ENCODE results near the gene SAMD13. TPM values are rescaled to one million over a fixed set of nuclear protein-coding genes. Genes with fewer than 3 reads are reported as not detected.

SAMD13 gene
- total and polyA plus RNA-seq, 2 of the 4 experiments (the other 2 are of a cell fraction), result 0.27 to 0.36 TPM

DNA sequence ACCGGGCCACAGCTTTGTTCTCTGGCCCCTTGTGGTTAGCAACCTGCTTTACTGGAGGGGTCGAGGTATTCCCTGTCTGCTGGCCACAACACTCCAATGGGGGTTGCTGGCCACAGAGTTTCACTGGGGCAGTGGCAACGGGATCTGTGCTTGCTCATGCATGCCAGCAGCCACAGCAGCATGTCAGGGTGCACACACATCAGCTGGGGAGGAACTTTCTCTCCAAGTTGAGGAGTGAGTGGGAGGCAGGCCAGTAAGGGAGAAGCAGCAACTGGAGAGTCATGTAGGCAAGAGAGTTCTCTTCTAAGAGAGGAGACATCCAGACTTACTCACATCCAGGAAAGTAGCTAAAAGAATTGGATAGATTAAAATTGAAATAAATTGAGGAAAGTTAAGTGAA is 38.0 kb downstream of the SAMD13 start:
- H3K4me3 ChIP-seq (ENCODE audit: insufficient read depth, low read depth, low read length), result no peak overlapping the region
- no peak overlapping the region for H3K9ac ChIP-seq (ENCODE audit: low read depth, low read length)
- no peak overlapping the region for H4K91ac ChIP-seq (ENCODE audit: insufficient read depth, low read depth, low read length)
- H2AK5ac ChIP-seq (ENCODE audit: low read depth, low read length), result no peak overlapping the region
- dilution Hi-C loops (cut with HindIII; ENCODE audit: low sequenced_read_pairs, unreplicated experiment), result no loop called here
- TF ChIP-seq MAZ (IDR thresholded peaks at IDR 0.05; ENCODE audit: borderline replicate concordance, low read depth, low read length) (0 out of 2 replicates have a peak, but pooled peaks have one; percentile 18), NFE2L2 (IDR thresholded peaks at IDR 0.05; ENCODE audit: low read depth, low read length) (no peak)
- no peaks in the 10 kb centered on the region for H3K36me3 ChIP-seq (ENCODE audit: control insufficient read depth, insufficient read depth, low read length)
- H2BK15ac ChIP-seq (ENCODE audit: low read depth, low read length), result no peak overlapping the region
- H2BK120ac ChIP-seq (ENCODE audit: low read depth, low read length), result no peak overlapping the region
- WGBS, 2 experiments (ENCODE audit: extremely low coverage in 2 of 2, insufficient read length in 1 of 2), result 0% methylated on average over 1 of the region's 3 CpGs; no CpG with 5 or more reads in 1 of the 2 experiments
- POLR2A ChIA-PET (ENCODE audit: unreplicated experiment), result no interaction called here
- no peaks in the 10 kb centered on the region for H3K79me1 ChIP-seq (ENCODE audit: low read depth in 1 of 2, low read length in 2 of 2)
- no peak overlapping the region for H4K8ac ChIP-seq (ENCODE audit: low read depth in 2 of 2, low read length in 2 of 2)
- ATAC-seq (ENCODE audit: low read depth) (peak; percentile 68), DNase-seq (peak; percentile 68)
- no peak overlapping the region for H3K27ac ChIP-seq (ENCODE audit: insufficient read depth, low read length)
- H3K4me1 ChIP-seq (ENCODE audit: control insufficient read depth, insufficient read depth, low read length), result peaks cover 2% of the 10 kb centered on the region; the same call in 1 of the 2 replicates
- H3K56ac ChIP-seq (ENCODE audit: extremely low read depth, insufficient read depth, low read length), result no peak overlapping the region
- no peak overlapping the region for H3K4me2 ChIP-seq (ENCODE audit: low read depth, low read length)
- no peaks in the 10 kb centered on the region for H3K9me1 ChIP-seq (ENCODE audit: insufficient read depth, low read length)
- no peaks in the 10 kb centered on the region for H4K20me1 ChIP-seq (ENCODE audit: insufficient read depth, low read length)
- CTCF ChIA-PET, result no interaction called here
- no peak overlapping the region for H2AK9ac ChIP-seq (replicated peaks; ENCODE audit: low read depth, low read length, poor library complexity)
- no peak overlapping the region for H3K14ac ChIP-seq (replicated peaks; ENCODE audit: low read depth, low read length)
- BruUV-seq (replicated peaks), result no TSS peak
- in situ Hi-C loops (cut with MboI; ENCODE audit: low sequenced_read_pairs), result no loop called here
- intact Hi-C loops (cut with micrococcal nuclease), result no loop called here
- H2AFZ ChIP-seq (replicated peaks; ENCODE audit: low read length, poor library complexity), result peak overlapping the region; percentile 65
- no peak overlapping the region for H4K5ac ChIP-seq (ENCODE audit: low read depth, low read length)
- H3K27me3 ChIP-seq (ENCODE audit: control insufficient read depth, insufficient read depth, low read length), result no peaks in the 10 kb centered on the region
- peaks cover 8% of the 10 kb centered on the region; the same call in 1 of the 2 replicates for H3K9me3 ChIP-seq (ENCODE audit: control insufficient read depth, insufficient read depth, low read length)
- no peak overlapping the region for H2BK5ac ChIP-seq (ENCODE audit: low read depth, low read length, poor library complexity, severe bottlenecking)
- H3K4ac ChIP-seq (ENCODE audit: low read depth, low read length), result no peak overlapping the region
- no peak overlapping the region for H2BK20ac ChIP-seq (ENCODE audit: low read depth, low read length)
- H3K23ac ChIP-seq (ENCODE audit: low read depth, low read length), result no peak overlapping the region
- H3K18ac ChIP-seq (ENCODE audit: low read depth, low read length), result no peak overlapping the region
